ENCODE measurements around the gene ARHGAP15.

DNA sequence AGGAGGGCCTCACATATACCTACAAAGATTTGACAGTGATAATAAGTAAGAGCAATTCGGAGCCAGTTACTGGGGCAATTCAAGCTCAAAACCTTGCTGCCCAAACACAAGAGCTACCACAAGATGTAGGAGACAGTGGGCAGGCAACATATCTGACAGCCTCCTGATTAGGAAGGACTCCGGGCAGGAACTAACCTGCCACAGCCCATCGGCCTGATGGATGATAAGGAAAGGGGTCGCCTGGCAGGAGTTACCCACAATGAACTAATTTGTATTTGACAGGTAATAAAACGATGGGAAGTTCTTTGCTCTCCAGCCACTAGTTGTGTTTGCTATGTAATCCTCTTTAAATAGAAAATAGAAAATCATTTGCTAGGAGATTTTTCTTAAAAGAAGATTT, 100.2 kb downstream of the ARHGAP15 start:
- TF ChIP-seq CTCF (IDR thresholded peaks at IDR 0.05; ENCODE audit: insufficient read depth, low read length) (no peak), POLR2AphosphoS5 (IDR thresholded peaks at IDR 0.05; ENCODE audit: low read depth) (no peak), GABPA (IDR thresholded peaks at IDR 0.05; ENCODE audit: low read depth) (no peak), SPI1 (IDR thresholded peaks at IDR 0.05; ENCODE audit: borderline replicate concordance, low read depth) (no peak)
- TF ChIP-seq, protein P1, sequence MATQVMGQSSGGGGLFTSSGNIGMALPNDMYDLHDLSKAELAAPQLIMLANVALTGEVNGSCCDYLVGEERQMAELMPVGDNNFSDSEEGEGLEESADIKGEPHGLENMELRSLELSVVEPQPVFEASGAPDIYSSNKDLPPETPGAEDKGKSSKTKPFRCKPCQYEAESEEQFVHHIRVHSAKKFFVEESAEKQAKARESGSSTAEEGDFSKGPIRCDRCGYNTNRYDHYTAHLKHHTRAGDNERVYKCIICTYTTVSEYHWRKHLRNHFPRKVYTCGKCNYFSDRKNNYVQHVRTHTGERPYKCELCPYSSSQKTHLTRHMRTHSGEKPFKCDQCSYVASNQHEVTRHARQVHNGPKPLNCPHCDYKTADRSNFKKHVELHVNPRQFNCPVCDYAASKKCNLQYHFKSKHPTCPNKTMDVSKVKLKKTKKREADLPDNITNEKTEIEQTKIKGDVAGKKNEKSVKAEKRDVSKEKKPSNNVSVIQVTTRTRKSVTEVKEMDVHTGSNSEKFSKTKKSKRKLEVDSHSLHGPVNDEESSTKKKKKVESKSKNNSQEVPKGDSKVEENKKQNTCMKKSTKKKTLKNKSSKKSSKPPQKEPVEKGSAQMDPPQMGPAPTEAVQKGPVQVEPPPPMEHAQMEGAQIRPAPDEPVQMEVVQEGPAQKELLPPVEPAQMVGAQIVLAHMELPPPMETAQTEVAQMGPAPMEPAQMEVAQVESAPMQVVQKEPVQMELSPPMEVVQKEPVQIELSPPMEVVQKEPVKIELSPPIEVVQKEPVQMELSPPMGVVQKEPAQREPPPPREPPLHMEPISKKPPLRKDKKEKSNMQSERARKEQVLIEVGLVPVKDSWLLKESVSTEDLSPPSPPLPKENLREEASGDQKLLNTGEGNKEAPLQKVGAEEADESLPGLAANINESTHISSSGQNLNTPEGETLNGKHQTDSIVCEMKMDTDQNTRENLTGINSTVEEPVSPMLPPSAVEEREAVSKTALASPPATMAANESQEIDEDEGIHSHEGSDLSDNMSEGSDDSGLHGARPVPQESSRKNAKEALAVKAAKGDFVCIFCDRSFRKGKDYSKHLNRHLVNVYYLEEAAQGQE (IDR thresholded peaks at IDR 0.05; ENCODE audit: insufficient replicate concordance, low read depth) = no peak

Data from HL-60 (cell line).